Stimulated activated CD4-positive, alpha-beta T cell treated with anti-CD3 and anti-CD28 coated beads, Interleukin-2, amount 100 ng/mL, for 48 hours (primary cell): ENCODE measurements around the gene CNTNAP2.

Experiments
- DNase-seq, 2 donors: peaks; one replicate each; pipeline ENCODE4 v3.0.0-alpha.2; 2020

Gene CNTNAP2

DNA sequence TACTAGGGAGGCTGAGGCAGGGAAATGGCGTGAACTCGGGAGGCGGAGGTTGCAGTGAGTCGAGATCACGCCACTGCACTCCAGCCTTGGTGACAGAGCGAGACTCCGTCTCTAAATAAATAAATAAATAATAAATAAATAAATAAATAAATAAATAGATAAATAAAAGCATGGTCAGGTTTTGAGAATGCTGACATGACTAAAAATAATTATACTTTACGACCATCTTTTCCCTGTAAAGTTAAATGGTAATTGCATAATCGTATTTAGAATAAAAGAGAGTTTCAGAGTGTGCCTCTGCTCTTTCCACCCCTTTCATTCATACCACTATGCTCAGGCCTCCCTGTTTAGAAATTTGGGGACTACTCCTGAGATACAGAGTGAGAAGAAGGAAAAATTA, 326.5 kb downstream of the CNTNAP2 start:
- DNase-seq, result no peak

GRCh38 chr7:146449625-146450024, 333.0 kb downstream of the CNTNAP2 start:
- DNase-seq, result no peak

DNA sequence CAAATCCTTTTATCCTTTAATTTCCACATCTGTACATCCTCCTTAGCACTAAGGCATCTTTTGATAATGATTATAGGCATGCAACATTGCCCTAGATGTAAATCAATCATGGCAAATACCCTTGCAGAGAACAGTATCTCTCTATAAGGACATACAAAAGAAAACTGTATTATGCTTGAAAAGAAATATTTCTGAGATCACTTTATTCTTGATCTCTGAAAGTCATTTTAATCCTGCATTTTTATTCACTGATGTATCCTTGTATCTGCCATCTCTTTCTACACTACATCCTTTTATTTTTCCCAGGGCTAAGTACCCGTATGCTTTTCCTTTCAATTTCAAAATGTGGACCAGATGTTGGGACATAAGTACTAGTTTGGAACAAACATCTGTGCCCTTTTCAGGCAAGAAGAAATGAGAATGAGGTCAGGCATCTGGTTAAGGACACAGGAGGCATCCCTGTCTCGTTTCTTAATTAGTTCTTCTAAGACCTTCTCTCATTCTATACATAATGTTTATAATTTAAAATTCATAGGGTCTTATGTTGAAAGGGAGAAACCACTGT, 338.6 kb downstream of the CNTNAP2 start:
- DNase-seq, result no peak

GRCh38 chr7:146479040-146479439, 362.4 kb downstream of the CNTNAP2 start:
- no peak for DNase-seq

DNA sequence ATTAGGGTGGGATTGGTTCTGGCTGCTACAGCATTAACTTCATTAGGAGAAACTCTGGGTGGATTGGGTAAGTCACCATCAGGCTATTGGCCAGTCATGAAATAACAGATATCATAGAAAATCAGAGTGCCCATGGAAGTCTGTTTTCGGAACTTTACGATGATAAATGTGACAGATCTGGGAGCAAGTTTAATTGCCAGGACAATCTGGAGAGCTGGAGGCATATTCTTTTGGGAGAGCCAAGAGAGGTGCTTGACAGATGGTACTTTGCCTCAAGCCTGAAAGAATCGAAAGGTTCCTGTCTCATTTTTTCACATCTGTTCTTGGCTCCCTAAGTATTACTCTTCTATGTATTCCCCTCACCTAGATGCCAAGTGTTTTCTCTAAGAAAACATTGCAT, 369.9 kb downstream of the CNTNAP2 start:
- no peak for DNase-seq

DNA sequence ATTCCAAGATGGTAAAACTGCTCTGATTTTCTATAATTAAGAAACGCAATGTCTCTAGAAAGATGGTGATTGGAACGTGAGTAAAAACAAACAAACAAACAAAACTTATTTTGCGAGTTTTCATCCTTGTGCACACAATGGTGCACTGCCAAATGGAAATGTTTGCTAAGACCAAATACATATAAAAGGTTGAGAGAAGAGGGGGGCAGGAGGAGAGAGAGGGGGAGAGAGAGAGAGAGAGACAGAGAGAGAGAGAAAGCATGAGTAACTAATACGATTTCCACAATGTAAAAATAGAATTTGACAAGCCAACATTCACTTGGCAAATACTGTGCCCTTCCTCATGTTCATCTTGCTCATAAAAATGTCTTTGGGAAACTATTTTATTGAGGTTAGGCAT, 375.4 kb downstream of the CNTNAP2 start:
- DNase-seq, result no peak

GRCh38 chr7:146494952-146495596, 378.5 kb downstream of the CNTNAP2 start:
- no peak for DNase-seq

GRCh38 chr7:146496657-146497056, 380.1 kb downstream of the CNTNAP2 start:
- no peak for DNase-seq

DNA sequence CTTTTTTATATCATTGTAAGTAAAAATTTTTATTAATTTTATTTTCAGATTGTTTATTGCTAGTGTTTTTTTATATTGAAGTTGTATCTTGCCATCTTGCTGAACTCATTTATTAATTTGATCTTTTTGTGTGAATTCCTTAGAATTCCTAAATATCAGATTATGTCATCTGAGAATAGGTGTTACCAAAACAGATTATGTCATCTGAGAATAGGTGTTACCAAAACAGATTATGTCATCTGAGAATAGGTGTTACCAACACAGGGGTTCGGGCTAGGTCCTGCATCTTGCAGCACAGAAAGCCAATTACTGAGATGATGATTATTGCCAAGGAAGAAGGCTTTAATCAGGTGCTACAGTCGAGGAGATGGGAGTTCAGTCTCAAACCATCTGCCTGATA, 383.4 kb downstream of the CNTNAP2 start:
- no peak for DNase-seq

DNA sequence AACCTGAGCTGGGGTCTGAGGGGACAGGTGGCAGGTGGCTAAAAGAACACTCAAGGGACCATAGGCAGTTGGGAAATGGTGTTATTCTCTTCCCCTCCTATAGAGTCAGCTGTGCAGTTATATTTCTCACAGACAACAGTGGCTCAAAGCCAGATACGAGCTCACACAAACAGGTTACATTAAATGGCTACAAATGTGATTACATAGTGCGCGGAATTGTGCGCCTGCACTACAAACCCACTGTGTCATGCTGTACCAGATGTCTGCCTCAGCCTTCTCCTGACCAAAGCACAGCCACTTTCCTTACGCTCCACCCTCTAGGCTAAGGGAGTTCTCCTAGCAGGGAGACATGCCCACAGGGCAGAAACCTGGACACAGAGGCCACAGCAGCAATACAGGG, 387.2 kb downstream of the CNTNAP2 start:
- DNase-seq, result no peak

GRCh38 chr7:146510088-146510680, 393.6 kb downstream of the CNTNAP2 start:
- no peak for DNase-seq

DNA sequence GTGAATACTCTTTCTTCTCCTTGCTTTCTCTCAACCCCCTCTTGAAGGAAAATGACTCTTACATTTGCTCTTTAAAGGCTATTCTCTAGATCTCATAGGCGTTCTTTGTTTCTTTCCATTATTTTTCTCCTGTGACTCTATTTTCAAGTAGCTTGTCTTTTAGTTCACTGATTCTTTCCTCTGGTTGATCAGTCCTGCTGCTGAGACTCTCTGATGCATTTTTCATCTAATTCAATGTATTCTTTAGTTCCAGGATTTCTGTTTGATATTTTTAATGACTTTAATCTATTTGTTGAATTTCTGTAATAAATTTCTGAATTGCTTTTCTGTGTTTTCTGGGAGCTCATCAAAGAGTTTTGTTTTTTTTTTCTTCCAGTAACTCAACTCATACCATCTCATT, 397.7 kb downstream of the CNTNAP2 start:
- DNase-seq, result no peak

DNA sequence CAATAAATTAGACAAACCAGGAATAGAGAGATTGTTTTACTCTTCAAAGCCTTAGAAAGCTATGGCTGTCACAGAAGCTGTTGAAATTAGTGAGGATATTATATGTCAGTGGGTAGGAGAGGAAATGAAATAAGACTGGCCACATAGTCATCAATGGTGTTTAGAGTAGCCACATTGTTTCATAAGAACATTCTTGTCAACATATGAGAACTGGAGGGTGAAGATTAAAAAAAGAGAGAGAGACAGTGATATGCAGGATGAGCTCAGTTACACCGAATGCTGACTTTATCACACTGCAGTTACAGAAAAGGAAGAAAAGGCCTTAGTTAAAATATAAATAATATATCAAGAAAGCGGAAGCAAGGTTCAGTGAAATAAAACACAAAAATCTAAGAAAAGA, 412.0 kb downstream of the CNTNAP2 start:
- DNase-seq, result no peak

- DNase-seq, result no peak
Measured at GRCh38 chr7:146539836-146540235, 423.2 kb downstream of the CNTNAP2 start.

- DNase-seq, result no peak
Measured at GRCh38 chr7:146542101-146542500, 425.5 kb downstream of the CNTNAP2 start.

- no peak for DNase-seq
Measured at GRCh38 chr7:146544748-146545147, 428.1 kb downstream of the CNTNAP2 start.

- no peak for DNase-seq
Measured at GRCh38 chr7:146548816-146549215, 432.2 kb downstream of the CNTNAP2 start.

GRCh38 chr7:146554556-146554955, 438.0 kb downstream of the CNTNAP2 start:
- DNase-seq, result no peak

GRCh38 chr7:146557971-146558469, 441.4 kb downstream of the CNTNAP2 start:
- no peak for DNase-seq

- no peak for DNase-seq
Measured at GRCh38 chr7:146565872-146566271, 449.3 kb downstream of the CNTNAP2 start.

DNA sequence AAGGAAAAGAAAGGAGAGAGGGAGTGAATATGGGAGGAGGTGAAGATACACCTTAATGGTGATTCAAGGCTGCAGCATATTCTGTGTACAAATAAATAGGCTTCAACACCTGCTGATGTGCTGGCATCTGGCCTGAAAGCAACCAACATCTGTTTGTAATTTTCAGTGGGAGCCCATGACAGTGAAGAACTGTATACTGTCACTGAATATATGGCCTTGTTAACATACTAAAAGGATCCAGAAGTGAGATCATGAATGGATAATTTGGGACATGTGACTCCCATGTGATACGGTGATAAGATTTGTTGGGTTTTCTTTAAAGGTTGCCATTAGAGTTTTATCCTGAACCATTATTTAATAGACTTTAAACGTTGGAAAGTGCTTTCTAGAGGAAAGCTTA, 459.3 kb downstream of the CNTNAP2 start:
- DNase-seq, result no peak

DNA sequence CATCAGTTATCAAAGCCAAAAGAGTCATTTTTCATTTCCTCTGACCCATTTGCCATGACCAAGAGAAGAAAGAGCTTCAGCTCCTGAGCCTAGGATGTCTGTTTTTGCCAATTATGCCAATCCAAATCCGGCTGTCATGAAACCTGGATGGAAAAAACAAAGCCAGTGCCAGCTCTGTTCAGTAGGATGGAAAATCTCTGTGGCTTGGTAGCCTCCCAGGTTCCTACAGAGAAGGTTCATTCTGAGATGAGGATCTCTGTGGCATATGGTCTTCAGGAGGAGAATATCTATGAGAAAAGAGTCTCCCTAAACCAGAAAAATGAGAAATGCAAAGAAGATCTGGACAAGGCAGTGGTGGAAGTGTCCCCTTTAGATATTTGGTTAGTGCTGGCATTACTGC, 475.4 kb downstream of the CNTNAP2 start:
- DNase-seq, result no peak

DNA sequence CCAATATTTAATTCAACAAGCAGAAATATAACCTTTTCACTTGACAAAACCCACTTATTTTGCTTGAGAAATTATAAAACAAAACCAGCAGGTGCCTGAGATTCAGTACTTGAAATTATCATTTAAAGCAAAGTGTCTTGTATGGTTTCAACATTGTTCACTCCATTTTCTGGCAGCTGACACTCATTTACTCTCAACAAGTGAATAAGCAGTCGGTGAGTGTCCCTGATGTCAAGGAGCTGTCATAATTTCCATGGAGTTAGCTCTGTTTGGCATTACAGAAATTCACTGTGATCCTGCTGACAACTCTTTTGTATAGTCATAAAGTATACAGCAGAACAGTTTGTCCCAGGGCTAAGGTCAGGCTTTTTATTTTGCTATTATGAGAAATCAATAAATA, 490.0 kb downstream of the CNTNAP2 start:
- DNase-seq, result no peak

- DNase-seq, result no peak
Measured at GRCh38 chr7:146619641-146620040, 503.0 kb downstream of the CNTNAP2 start.

DNA sequence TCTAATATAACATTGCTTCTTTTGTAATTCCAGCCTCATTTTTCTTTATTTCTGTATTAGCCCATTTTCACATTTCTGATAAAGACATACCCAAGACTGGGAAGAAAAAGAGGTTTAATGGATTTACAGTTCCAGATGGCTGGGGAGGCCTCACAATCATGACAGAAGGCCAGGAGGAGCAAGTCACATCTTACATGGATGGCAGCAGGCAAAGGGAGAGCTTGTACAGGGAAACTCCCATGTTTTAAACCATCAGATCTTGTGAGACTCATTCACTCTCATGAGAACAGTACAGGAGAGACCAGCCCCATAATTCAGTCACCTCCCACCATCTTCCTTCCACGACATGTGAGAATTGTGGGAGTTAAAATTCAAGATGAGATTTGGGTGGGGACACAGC, 510.3 kb downstream of the CNTNAP2 start:
- DNase-seq, result no peak
